ENCODE data around the gene ANP32E. TPM values are rescaled to one million over a fixed set of nuclear protein-coding genes. Genes with fewer than 3 reads are reported as not detected.

ANP32E gene
- polyA plus RNA-seq, 1 of the 3 experiments (the other 2 are of a cell fraction), result 8.2 TPM

DNA sequence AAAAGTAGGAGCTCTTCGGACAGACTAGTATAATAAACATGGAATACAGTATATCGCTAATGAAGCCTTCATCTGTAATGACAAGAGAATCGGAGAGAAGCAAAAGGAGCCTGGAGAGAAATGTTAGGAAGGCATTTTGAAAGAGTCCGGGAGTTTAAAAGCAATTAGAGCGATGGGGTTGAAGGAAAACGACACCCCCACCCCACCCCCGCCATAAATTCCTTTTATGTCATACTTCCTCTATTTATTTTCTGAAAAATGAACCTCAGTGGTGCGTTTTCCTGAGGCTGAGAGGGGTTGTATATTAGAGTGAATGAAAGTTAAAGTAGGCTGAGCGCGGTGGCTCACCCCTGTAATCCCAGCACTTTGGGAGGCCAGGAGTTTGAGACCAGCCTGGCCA, 33.5 kb upstream of the ANP32E start (continued):
- TF ChIP-seq, protein P1, sequence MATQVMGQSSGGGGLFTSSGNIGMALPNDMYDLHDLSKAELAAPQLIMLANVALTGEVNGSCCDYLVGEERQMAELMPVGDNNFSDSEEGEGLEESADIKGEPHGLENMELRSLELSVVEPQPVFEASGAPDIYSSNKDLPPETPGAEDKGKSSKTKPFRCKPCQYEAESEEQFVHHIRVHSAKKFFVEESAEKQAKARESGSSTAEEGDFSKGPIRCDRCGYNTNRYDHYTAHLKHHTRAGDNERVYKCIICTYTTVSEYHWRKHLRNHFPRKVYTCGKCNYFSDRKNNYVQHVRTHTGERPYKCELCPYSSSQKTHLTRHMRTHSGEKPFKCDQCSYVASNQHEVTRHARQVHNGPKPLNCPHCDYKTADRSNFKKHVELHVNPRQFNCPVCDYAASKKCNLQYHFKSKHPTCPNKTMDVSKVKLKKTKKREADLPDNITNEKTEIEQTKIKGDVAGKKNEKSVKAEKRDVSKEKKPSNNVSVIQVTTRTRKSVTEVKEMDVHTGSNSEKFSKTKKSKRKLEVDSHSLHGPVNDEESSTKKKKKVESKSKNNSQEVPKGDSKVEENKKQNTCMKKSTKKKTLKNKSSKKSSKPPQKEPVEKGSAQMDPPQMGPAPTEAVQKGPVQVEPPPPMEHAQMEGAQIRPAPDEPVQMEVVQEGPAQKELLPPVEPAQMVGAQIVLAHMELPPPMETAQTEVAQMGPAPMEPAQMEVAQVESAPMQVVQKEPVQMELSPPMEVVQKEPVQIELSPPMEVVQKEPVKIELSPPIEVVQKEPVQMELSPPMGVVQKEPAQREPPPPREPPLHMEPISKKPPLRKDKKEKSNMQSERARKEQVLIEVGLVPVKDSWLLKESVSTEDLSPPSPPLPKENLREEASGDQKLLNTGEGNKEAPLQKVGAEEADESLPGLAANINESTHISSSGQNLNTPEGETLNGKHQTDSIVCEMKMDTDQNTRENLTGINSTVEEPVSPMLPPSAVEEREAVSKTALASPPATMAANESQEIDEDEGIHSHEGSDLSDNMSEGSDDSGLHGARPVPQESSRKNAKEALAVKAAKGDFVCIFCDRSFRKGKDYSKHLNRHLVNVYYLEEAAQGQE (IDR thresholded peaks at IDR 0.05; ENCODE audit: low read depth, low read length), result no peak

DNA sequence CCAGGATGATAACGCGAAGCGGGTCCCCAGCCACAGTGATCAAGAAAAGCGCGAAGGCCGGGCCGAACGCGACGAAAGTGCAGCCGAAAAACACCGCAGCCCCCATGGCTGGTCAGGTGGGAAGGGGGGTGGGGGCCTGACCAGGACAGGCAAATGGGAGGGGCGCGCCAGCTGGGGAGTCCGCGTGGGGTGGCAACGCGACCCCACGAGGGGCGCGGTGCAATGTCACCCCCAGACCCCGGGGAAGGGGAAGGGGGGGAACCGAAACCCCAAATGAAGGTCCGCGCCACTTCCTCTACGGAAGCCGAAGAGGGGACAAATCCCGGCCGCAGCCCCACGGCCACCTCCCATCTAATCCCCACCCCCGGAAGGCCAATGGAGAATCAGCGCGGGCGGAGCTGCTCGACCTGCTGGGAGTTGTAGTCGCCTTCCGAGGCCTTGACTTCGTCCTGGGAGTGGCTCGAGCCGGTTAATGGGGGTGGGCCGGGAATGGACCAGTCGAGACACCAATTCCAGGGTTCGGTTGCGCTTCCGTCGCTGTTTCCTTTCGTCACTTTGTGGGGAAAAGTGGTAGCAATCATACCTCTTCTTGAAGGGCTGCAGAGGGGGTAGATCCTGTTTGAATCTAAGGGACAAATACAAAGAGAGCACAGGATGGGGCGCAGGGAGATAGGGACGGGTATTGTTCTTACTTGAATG, 32.9 kb upstream of the ANP32E start, which contains the start of gene APH1A:
Gene APH1A, minus strand, starts transcription at position 312 of the 699 bp plus-strand sequence. Its CDS starts 206 bp downstream, at position 106.
- DNase-seq, result peak; percentile 98
- POLR2A ChIA-PET, result interaction anchor here (0.5 to 1.9 kb wide), 8 partner anchors 10 to 361 kb away, joined by 3 to 9 read pairs (median 3); partner anchors contain the start of genes ANP32E, ENSA, MCL1 and RPRD2
- H3K27ac ChIP-seq (ENCODE audit: low read depth in 2 of 2, low read length in 1 of 2), result peak within 1 kb of the TSS; percentile 70 to 87
- H4K20me1 ChIP-seq (ENCODE audit: insufficient read depth), result no peaks in the 10 kb centered on the region
- H3K79me2 ChIP-seq (ENCODE audit: insufficient read depth), result peaks cover 27% of the 10 kb centered on the region
- peak within 1 kb of the TSS; percentile 97 for H3K4me2 ChIP-seq
- H3F3A ChIP-seq (replicated peaks; ENCODE audit: insufficient read depth), result peaks cover 4% of the 10 kb centered on the region
- peak within 1 kb of the TSS; percentile 92 for H3K9ac ChIP-seq
- no peaks in the 10 kb centered on the region for H3K9me3 ChIP-seq
- no peaks in the 10 kb centered on the region for H3K9me2 ChIP-seq
- H2AFZ ChIP-seq (ENCODE audit: low read depth), result peak within 1 kb of the TSS; percentile 91
- CTCF ChIA-PET, result interaction anchor here (0.5 to 1.6 kb wide), 6 partner anchors 10 to 75 kb away, joined by 3 to 20 read pairs (median 4); partner anchors contain the start of gene CA14
- peak within 1 kb of the TSS; percentile 90 to 93 for H3K4me3 ChIP-seq (ENCODE audit: low read depth in 2 of 2, low read length in 1 of 2)
- H3K4me1 ChIP-seq (ENCODE audit: control insufficient read depth in 1 of 2, insufficient read depth in 2 of 2, low read depth in 1 of 2, low read length in 1 of 2), result peaks cover 7 to 13% of the 10 kb centered on the region in 2 experiments; a peak in 2 of 4 replicates
- 3% methylated on average over 42 of the region's 49 CpGs for WGBS (ENCODE audit: low lambda C conversion rate)
- no peaks in the 10 kb centered on the region for H3K27me3 ChIP-seq (ENCODE audit: insufficient read depth)
- peaks cover 26 to 29% of the 10 kb centered on the region in 2 experiments for H3K36me3 ChIP-seq (replicated peaks in 1 of 2; ENCODE audit: control insufficient read depth in 1 of 2, insufficient read depth in 2 of 2, low read length in 1 of 2)
- TF ChIP-seq FOXJ3 (CRISPR knock-in tag; IDR thresholded peaks at IDR 0.05) (no peak), SIN3A (IDR thresholded peaks at IDR 0.05; ENCODE audit: borderline replicate concordance, low read depth, low read length) (peak; percentile 88; the same call in 1 of the 2 replicates), TCF12 (IDR thresholded peaks at IDR 0.05) (no peak; the same call in 1 of the 2 replicates), RCOR1 (IDR thresholded peaks at IDR 0.05; ENCODE audit: low read length) (0 out of 2 replicates have a peak, but pooled peaks have one; percentile 13), ELF1 (IDR thresholded peaks at IDR 0.05) (peak; percentile 83), RXRA (IDR thresholded peaks at IDR 0.05; ENCODE audit: borderline replicate concordance, low read depth) (no peak), YY1 (IDR thresholded peaks at IDR 0.05; ENCODE audit: low read depth) (peak; percentile 75), CHD2 (IDR thresholded peaks at IDR 0.05; ENCODE audit: low read length, partially characterized antibody) (peak; percentile 91), EP300 (IDR thresholded peaks at IDR 0.05; ENCODE audit: borderline replicate concordance in 1 of 2, low read depth in 1 of 2, low read length in 1 of 2) (peak in 1 of 2 experiments; percentile 24; a peak in 2 of 4 replicates), MXI1 (IDR thresholded peaks at IDR 0.05; ENCODE audit: low read depth, low read length) (peak; percentile 72), SMC3 (IDR thresholded peaks at IDR 0.05; ENCODE audit: low read depth, low read length) (no peak), TAF1 (IDR thresholded peaks at IDR 0.05; ENCODE audit: borderline replicate concordance, low read depth, low read length) (peak; percentile 56; the same call in 1 of the 2 replicates)
- TF ChIP-seq, protein P2, sequence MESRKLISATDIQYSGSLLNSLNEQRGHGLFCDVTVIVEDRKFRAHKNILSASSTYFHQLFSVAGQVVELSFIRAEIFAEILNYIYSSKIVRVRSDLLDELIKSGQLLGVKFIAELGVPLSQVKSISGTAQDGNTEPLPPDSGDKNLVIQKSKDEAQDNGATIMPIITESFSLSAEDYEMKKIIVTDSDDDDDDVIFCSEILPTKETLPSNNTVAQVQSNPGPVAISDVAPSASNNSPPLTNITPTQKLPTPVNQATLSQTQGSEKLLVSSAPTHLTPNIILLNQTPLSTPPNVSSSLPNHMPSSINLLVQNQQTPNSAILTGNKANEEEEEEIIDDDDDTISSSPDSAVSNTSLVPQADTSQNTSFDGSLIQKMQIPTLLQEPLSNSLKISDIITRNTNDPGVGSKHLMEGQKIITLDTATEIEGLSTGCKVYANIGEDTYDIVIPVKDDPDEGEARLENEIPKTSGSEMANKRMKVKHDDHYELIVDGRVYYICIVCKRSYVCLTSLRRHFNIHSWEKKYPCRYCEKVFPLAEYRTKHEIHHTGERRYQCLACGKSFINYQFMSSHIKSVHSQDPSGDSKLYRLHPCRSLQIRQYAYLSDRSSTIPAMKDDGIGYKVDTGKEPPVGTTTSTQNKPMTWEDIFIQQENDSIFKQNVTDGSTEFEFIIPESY (IDR thresholded peaks at IDR 0.05; ENCODE audit: borderline replicate concordance, low read depth), result no peak
- TF ChIP-seq, protein P3, sequence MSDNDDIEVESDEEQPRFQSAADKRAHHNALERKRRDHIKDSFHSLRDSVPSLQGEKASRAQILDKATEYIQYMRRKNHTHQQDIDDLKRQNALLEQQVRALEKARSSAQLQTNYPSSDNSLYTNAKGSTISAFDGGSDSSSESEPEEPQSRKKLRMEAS (IDR thresholded peaks at IDR 0.05; ENCODE audit: low read depth), result no peak; the same call in 1 of the 2 replicates
- TF ChIP-seq, protein P1 (IDR thresholded peaks at IDR 0.05; ENCODE audit: low read depth, low read length), result peak; percentile 15; the same call in 1 of the 2 replicates
- TF ChIP-seq, protein P4, sequence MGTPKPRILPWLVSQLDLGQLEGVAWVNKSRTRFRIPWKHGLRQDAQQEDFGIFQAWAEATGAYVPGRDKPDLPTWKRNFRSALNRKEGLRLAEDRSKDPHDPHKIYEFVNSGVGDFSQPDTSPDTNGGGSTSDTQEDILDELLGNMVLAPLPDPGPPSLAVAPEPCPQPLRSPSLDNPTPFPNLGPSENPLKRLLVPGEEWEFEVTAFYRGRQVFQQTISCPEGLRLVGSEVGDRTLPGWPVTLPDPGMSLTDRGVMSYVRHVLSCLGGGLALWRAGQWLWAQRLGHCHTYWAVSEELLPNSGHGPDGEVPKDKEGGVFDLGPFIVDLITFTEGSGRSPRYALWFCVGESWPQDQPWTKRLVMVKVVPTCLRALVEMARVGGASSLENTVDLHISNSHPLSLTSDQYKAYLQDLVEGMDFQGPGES (IDR thresholded peaks at IDR 0.05; ENCODE audit: low read depth, low read length), result no peak

Data from SK-N-SH (cell line).